Suprapubic skin (tissue), 3 donors: ENCODE data around the gene ASB6.

Experiments
- CTCF ChIP-seq, 2 donors: fragments of 200-600 bp in 1 of 2; fragments of 450-650 bp in 1 of 2; sonication (generic) in 1 of 2; IDR thresholded peaks; one replicate each; pipeline ENCODE4 v1.5.1; 2016 to 2019; ENCODE audit warnings: antibody characterized with exemption in 2 of 2, mild to moderate bottlenecking in 1 of 2, moderate library complexity in 1 of 2
- POLR2A ChIP-seq, 2 donors: fragments of 450-650 bp; IDR thresholded peaks; one replicate each; pipeline ENCODE4 v1.6.1; 2017; ENCODE audit warnings: antibody characterized with exemption in 2 of 2, mild to moderate bottlenecking in 2 of 2, moderate library complexity in 2 of 2

- TF ChIP-seq POLR2A (IDR thresholded peaks at IDR 0.05) (no peak), CTCF (IDR thresholded peaks at IDR 0.05) (no peak)
Observed at GRCh38 chr9:129623331-129623730, 18.6 kb downstream of the ASB6 start.
